ENCODE measurements around the gene ZFYVE28.

ZFYVE28 gene

GRCh38 chr4:2401610-2401983, 16.8 kb downstream of the ZFYVE28 start:
- H3K4me1 ChIP-seq (ENCODE audit: control insufficient read depth in 1 of 2, insufficient read depth in 1 of 2, low read depth in 1 of 2, low read length in 1 of 2) = no peaks in the 10 kb centered on the region
- H3K27me3 ChIP-seq = peaks cover 35% of the 10 kb centered on the region
- no peak for TF ChIP-seq CTCF (IDR thresholded peaks at IDR 0.05)
- no peak overlapping the region for H3K27ac ChIP-seq
- H3K36me3 ChIP-seq = no peaks in the 10 kb centered on the region
- no peak overlapping the region for H3K4me3 ChIP-seq (ENCODE audit: low read depth in 1 of 2, low read length in 1 of 2)
- no peaks in the 10 kb centered on the region for H3K9me3 ChIP-seq

GRCh38 chr4:2400841-2401609, 17.4 kb downstream of the ZFYVE28 start:
- Histone ChIP-seq H3K27ac (no peak overlapping the region), H3K27me3 (peaks cover 35% of the 10 kb centered on the region), H3K4me3 (ENCODE audit: low read depth in 1 of 2, low read length in 1 of 2) (no peak overlapping the region), H3K9me3 (no peaks in the 10 kb centered on the region), H3K4me1 (ENCODE audit: control insufficient read depth in 1 of 2, insufficient read depth in 1 of 2, low read depth in 1 of 2, low read length in 1 of 2) (no peaks in the 10 kb centered on the region), H3K36me3 (no peaks in the 10 kb centered on the region)
- no peak for TF ChIP-seq CTCF (IDR thresholded peaks at IDR 0.05)

GRCh38 chr4:2399631-2400190, 18.7 kb downstream of the ZFYVE28 start:
- no peaks in the 10 kb centered on the region for H3K9me3 ChIP-seq
- H3K27ac ChIP-seq = no peak overlapping the region
- no peak for TF ChIP-seq CTCF (IDR thresholded peaks at IDR 0.05)
- H3K36me3 ChIP-seq = no peaks in the 10 kb centered on the region
- no peaks in the 10 kb centered on the region for H3K4me1 ChIP-seq (ENCODE audit: control insufficient read depth in 1 of 2, insufficient read depth in 1 of 2, low read depth in 1 of 2, low read length in 1 of 2)
- H3K27me3 ChIP-seq = peaks cover 45% of the 10 kb centered on the region
- no peak overlapping the region for H3K4me3 ChIP-seq (ENCODE audit: low read depth in 1 of 2, low read length in 1 of 2)

GRCh38 chr4:2399216-2399615, 19.2 kb downstream of the ZFYVE28 start:
- H3K27ac ChIP-seq = no peak overlapping the region
- H3K9me3 ChIP-seq = no peaks in the 10 kb centered on the region
- no peaks in the 10 kb centered on the region for H3K4me1 ChIP-seq (ENCODE audit: control insufficient read depth in 1 of 2, insufficient read depth in 1 of 2, low read depth in 1 of 2, low read length in 1 of 2)
- H3K36me3 ChIP-seq = no peaks in the 10 kb centered on the region
- H3K4me3 ChIP-seq (ENCODE audit: low read depth in 1 of 2, low read length in 1 of 2) = no peak overlapping the region
- TF ChIP-seq CTCF (IDR thresholded peaks at IDR 0.05) = no peak
- H3K27me3 ChIP-seq = peaks cover 50% of the 10 kb centered on the region

- Histone ChIP-seq H3K4me3 (ENCODE audit: low read depth in 1 of 2, low read length in 1 of 2) (no peak overlapping the region), H3K9me3 (no peaks in the 10 kb centered on the region), H3K27me3 (peaks cover 56% of the 10 kb centered on the region), H3K27ac (no peak overlapping the region), H3K4me1 (ENCODE audit: control insufficient read depth in 1 of 2, insufficient read depth in 1 of 2, low read depth in 1 of 2, low read length in 1 of 2) (no peaks in the 10 kb centered on the region), H3K36me3 (no peaks in the 10 kb centered on the region)
- TF ChIP-seq CTCF (IDR thresholded peaks at IDR 0.05) = no peak
These were observed 20.7 kb downstream of the ZFYVE28 start for GRCh38 chr4:2397596-2398379.

Data from neutrophil (primary cell).